22Rv1 (cell line): Measurements from ENCODE around the gene SYNPO.

Experiments
- CTCF ChIP-seq: fragments of 450-650 bp; IDR thresholded peaks from 2 replicates; pipeline ENCODE4 v1.5.1; 2017; ENCODE audit warnings: mild to moderate bottlenecking
- ZFX ChIP-seq: fragments of 450-650 bp; IDR thresholded peaks from 2 replicates; pipeline ENCODE4 v1.6.1; 2017; ENCODE audit warnings: antibody characterized with exemption, borderline replicate concordance

DNA sequence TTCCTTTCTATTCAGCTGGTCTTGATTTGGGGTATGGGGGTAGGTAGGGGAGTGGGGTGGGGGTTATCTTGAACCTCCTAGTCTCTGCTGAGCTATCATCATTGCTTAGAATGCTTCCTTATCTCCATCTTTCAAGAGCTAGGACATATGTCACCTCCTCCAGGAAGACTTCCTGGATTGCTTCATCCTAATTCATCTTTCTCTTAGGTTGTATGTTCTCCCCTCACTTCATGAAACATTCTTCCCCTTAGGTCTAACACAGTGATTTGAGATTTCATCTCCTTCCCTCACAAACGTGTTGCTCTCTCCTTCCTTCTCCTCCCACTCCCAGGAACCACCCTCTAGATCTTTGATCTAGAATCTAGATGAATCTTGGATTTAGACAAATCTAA is 2.4 kb upstream of the SYNPO start:
- TF ChIP-seq CTCF, result no peak
- no peak for TF ChIP-seq ZFX
